Measurements from ENCODE around the gene ANKRD65. TPM values are rescaled to one million over a fixed set of nuclear protein-coding genes. Genes with fewer than 3 reads are reported as not detected.

The ANKRD65 gene
- total and polyA plus RNA-seq, 2 experiments from 2014 or later = 0.32 to 0.60 TPM

DNA sequence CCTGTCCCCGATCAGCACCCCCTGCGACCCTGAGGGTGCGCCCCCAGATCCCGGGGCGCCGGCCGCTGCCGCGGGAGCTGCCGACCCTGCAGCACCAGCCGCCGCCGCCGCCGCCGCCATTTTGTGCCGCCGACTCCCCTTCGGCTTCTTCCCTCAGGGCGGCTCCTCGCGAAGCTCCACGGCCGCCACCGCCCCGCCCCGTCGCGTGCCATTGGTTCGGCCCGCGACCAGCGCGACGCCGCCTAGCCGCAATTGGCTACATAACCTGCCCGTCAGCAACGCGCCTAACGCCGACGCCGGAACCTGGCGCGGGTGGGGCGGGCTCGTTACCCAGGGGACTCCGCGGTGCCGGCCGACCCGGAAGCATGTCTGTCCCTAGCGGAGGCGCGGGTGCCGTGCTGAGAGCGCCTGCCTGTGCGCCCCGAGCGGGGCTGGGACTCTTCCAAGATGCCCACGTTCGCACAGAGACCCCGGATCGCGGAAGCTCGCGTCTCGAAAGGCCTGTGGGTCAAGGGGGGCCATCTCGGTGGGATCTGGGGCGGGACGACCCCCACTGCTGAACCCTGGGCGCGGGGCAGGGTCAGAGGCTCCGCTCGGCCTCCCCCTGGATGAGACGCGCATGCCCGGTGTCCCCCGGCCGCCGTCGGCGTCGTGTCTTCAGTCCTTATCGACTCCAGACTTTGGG is 21.7 kb downstream of the ANKRD65 start, which contains the start of gene CCNL2:
Gene CCNL2, minus strand, starts transcription at position 149 of the 685 bp plus-strand sequence. Its CDS starts 29 bp downstream, at position 120.
- peak within 1 kb of the TSS; percentile 87 for H3K27ac ChIP-seq
- H3K36me3 ChIP-seq = peaks cover 38% of the 10 kb centered on the region
- H3K4me1 ChIP-seq (ENCODE audit: low read depth) = peaks cover 7% of the 10 kb centered on the region
- TF ChIP-seq, protein P1, sequence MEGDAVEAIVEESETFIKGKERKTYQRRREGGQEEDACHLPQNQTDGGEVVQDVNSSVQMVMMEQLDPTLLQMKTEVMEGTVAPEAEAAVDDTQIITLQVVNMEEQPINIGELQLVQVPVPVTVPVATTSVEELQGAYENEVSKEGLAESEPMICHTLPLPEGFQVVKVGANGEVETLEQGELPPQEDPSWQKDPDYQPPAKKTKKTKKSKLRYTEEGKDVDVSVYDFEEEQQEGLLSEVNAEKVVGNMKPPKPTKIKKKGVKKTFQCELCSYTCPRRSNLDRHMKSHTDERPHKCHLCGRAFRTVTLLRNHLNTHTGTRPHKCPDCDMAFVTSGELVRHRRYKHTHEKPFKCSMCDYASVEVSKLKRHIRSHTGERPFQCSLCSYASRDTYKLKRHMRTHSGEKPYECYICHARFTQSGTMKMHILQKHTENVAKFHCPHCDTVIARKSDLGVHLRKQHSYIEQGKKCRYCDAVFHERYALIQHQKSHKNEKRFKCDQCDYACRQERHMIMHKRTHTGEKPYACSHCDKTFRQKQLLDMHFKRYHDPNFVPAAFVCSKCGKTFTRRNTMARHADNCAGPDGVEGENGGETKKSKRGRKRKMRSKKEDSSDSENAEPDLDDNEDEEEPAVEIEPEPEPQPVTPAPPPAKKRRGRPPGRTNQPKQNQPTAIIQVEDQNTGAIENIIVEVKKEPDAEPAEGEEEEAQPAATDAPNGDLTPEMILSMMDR (IDR thresholded peaks at IDR 0.05; ENCODE audit: low read depth, low read length) = peak; percentile 47
- peak within 1 kb of the TSS; percentile 91 for H3K4me3 ChIP-seq
- peak; percentile 99 for DNase-seq (ENCODE audit: low read depth in 1 of 2, low spot score in 1 of 2)
- no peaks in the 10 kb centered on the region for H3K9me3 ChIP-seq (ENCODE audit: low read depth)
- H3K27me3 ChIP-seq = no peaks in the 10 kb centered on the region

DNA sequence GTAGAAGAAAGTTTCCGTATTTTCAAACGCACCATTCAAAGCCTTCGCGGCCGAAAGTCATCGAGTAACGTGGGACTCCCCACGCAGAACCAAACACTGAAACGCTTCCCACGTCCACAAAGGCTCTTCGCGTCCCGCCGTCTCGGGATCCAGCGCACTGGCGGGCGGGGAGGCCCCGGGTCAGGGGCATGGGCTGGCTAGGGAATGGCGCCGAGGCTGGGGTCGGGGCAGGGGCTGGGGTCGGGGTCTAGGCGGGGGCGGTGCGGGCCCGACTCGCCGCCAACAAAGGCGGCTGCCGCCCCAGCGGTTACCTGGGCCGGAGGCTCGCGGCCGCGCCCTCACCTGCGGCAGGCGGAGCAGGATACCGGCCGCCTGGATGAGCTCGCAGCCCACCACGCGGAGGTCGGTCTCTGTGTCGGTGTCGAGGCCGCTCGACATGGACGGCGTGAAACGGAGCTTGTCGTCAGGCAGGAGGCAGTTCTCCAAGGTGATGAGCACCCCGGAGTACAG is 22.3 kb downstream of the ANKRD65 start:
- H3K36me3 ChIP-seq = peaks cover 43% of the 10 kb centered on the region
- TF ChIP-seq, protein P1 (IDR thresholded peaks at IDR 0.05; ENCODE audit: low read depth, low read length) = no peak

DNA sequence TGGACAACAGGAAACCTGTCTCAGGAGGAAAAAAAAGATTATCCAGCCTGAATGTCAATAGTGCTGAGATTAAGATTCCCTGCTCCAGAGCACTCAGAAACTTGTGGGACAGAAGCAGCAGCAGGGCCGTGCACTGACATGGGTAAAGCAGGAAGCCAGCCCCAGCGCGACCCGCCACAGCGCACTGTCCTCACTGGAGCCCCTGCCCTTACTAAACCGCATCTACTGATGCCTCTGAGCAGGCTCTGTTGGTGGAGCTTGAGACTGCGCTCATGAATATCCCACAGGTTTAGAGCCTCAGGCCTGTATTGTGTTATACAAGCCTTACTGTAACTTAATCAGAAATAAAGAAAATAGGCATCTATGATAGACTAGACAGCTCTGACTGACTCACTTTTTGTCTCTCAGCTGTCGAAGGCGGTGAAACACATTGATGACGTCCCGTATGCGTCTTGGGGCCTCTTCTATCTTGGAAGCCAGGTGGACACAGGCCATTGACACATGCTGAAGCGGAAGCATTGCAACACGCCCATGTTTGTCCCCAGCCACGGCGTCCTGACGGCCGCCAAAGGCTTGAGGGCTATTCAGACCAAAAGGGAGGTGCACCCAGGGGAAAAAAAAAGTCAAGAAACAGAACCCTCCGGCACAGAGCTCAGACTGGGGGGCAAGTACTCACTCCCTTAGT is 23.1 kb downstream of the ANKRD65 start:
- TF ChIP-seq, protein P1 (IDR thresholded peaks at IDR 0.05; ENCODE audit: low read depth, low read length) = no peak
- H3K36me3 ChIP-seq = peaks cover 48% of the 10 kb centered on the region
- H3K27ac ChIP-seq = peak overlapping the region; percentile 87
- DNase-seq (ENCODE audit: low read depth in 1 of 2, low spot score in 1 of 2) = peak in 1 of 2 donors; percentile 48
- H3K27me3 ChIP-seq = no peaks in the 10 kb centered on the region
- peak overlapping the region; percentile 91 for H3K4me3 ChIP-seq
- peaks cover 7% of the 10 kb centered on the region for H3K4me1 ChIP-seq (ENCODE audit: low read depth)
- no peaks in the 10 kb centered on the region for H3K9me3 ChIP-seq (ENCODE audit: low read depth)

More for the DNA sequence above, 22.3 kb downstream of the ANKRD65 start:
- H3K27me3 ChIP-seq = no peaks in the 10 kb centered on the region
- no peak for DNase-seq (ENCODE audit: low read depth in 1 of 2, low spot score in 1 of 2)
- peaks cover 7% of the 10 kb centered on the region for H3K4me1 ChIP-seq (ENCODE audit: low read depth)
- H3K9me3 ChIP-seq (ENCODE audit: low read depth) = no peaks in the 10 kb centered on the region
- H3K4me3 ChIP-seq = peak overlapping the region; percentile 91
- H3K27ac ChIP-seq = peak overlapping the region; percentile 87

DNA sequence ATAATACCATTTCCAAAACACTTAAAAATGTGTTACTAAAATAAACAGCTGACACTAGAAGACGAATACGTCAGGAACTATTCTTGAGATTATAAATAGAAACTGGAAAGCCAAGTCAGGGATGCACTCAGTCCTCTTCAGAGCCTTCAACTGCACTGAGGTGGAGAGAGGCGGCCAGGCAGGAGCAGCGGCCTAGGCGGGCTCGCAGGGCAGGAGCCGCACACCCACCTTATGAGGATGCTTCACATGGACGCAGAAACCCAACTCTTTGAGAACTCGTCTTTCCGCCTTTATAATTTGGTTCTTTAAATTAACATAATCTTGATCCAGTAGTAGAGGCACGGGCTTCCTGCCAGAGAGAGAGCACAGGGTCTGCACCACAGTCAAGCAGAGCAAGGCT is 25.9 kb downstream of the ANKRD65 start:
- H3K4me1 ChIP-seq (ENCODE audit: low read depth) = peaks cover 7% of the 10 kb centered on the region
- peak overlapping the region; percentile 28 for H3K27ac ChIP-seq
- H3K4me3 ChIP-seq = no peak overlapping the region
- DNase-seq (ENCODE audit: low read depth in 1 of 2, low spot score in 1 of 2) = no peak
- peaks cover 60% of the 10 kb centered on the region for H3K36me3 ChIP-seq
- H3K27me3 ChIP-seq = no peaks in the 10 kb centered on the region
- H3K9me3 ChIP-seq (ENCODE audit: low read depth) = no peaks in the 10 kb centered on the region
- TF ChIP-seq, protein P1 (IDR thresholded peaks at IDR 0.05; ENCODE audit: low read depth, low read length) = no peak

DNA sequence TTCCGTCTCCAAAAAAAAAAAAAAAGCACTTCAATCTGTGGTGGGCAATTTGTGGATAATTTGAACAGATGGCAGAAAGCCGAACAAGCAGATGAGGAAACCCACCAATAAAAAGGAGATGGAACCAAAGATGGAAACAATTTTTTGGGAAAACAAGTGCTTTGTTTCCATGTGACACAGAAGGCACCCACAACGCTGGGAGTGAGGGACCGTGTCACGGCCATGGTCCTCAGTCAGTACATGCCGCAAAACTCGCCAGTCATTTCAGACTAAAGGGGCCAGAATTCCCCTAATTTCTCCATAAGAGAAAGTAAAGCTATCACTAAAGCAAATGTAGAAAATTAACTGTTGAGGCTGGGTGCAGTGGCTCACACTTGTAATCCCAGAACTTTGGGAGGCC is 27.0 kb downstream of the ANKRD65 start:
- Histone ChIP-seq H3K27me3 (no peaks in the 10 kb centered on the region), H3K27ac (no peak overlapping the region), H3K9me3 (ENCODE audit: low read depth) (no peaks in the 10 kb centered on the region), H3K36me3 (peaks cover 68% of the 10 kb centered on the region), H3K4me3 (no peak overlapping the region), H3K4me1 (ENCODE audit: low read depth) (peaks cover 7% of the 10 kb centered on the region)
- no peak for DNase-seq (ENCODE audit: low read depth in 1 of 2, low spot score in 1 of 2)
- TF ChIP-seq, protein P1 (IDR thresholded peaks at IDR 0.05; ENCODE audit: low read depth, low read length) = no peak
